Esophagus muscularis mucosa (tissue), 3 donors: ENCODE results near the gene AQP1.

ENCODE experiments used
- CTCF ChIP-seq, 3 experiments: fragments of 200-600 bp in 2 of 3; fragments of 450-650 bp in 1 of 3; sonication (generic) in 2 of 3; IDR thresholded peaks; one replicate each; pipeline ENCODE4 v1.5.1; 2017 to 2019; ENCODE audit warnings: antibody characterized with exemption in 3 of 3, mild to moderate bottlenecking in 2 of 3, moderate library complexity in 1 of 3
- POLR2A ChIP-seq: fragments of 450-650 bp; IDR thresholded peaks from one replicate; pipeline ENCODE4 v1.6.1; 2017; ENCODE audit warnings: antibody characterized with exemption, moderate library complexity, mild to moderate bottlenecking, low read depth
- POLR2AphosphoS5 ChIP-seq, 2 donors: sonication (generic); formaldehyde crosslinking; IDR thresholded peaks; one replicate each; pipeline ENCODE4 v1.6.1; 2017; ENCODE audit warnings: antibody characterized with exemption in 2 of 2

GRCh38 chr7:30930621-30931020, 19.0 kb downstream of the AQP1 start:
- TF ChIP-seq POLR2AphosphoS5 (IDR thresholded peaks at IDR 0.05) (no peak), CTCF (IDR thresholded peaks at IDR 0.05) (no peak), POLR2A (no peak)
